DND-41 (cell line): ENCODE data around the gene CYP3A7.

Experiments used
- ATAC-seq: fragments of 200-7000 bp; cut with Tn5 transposase; 3 replicates; pipeline ENCODE4 v1.9.1; 2021; ENCODE audit warnings: low read depth; ENCODE audit not compliant: insufficient read depth
- DNase-seq: peaks from one replicate; pipeline ENCODE4 v3.0.0-alpha.2; 2020
- H2AFZ ChIP-seq: 2 replicates; pipeline ENCODE4 v1.6.0; 2012; ENCODE audit warnings: low read depth, low read length
- H3K27ac ChIP-seq: 2 replicates; pipeline ENCODE4 v1.5.1; 2012; ENCODE audit warnings: low read length, inconsistent platforms
- H3K27me3 ChIP-seq: fragments of 200-600 bp; sonication (generic); 2 replicates; pipeline ENCODE4 v1.6.0; 2012; ENCODE audit warnings: low read length, mild to moderate bottlenecking, inconsistent platforms; ENCODE audit not compliant: insufficient read depth, poor library complexity
- H3K36me3 ChIP-seq: 2 replicates; pipeline ENCODE4 v1.5.1; 2012; ENCODE audit warnings: low read length, inconsistent platforms; ENCODE audit not compliant: insufficient read depth
- H3K4me1 ChIP-seq: 2 replicates; pipeline ENCODE4 v1.5.1; 2012; ENCODE audit warnings: mild to moderate bottlenecking, low read length; ENCODE audit not compliant: insufficient read depth
- H3K4me2 ChIP-seq: 2 replicates; pipeline ENCODE4 v1.6.0; 2012; ENCODE audit warnings: mild to moderate bottlenecking, moderate library complexity, low read length, inconsistent platforms; ENCODE audit not compliant: insufficient read depth
- H3K4me3 ChIP-seq, 2 experiments: fragments of 200-600 bp in 1 of 2; shearing (Covaris generic) in 1 of 2; 2 replicates each; pipeline ENCODE4 v1.5.1; 2012 to 2016; ENCODE audit warnings: inconsistent platforms in 2 of 2, low read length in 2 of 2, mild to moderate bottlenecking in 2 of 2, low read depth in 1 of 2, moderate library complexity in 1 of 2
- H3K79me2 ChIP-seq: 2 replicates; pipeline ENCODE4 v1.6.0; 2012; ENCODE audit warnings: low read length, inconsistent platforms; ENCODE audit not compliant: insufficient read depth
- H3K9ac ChIP-seq: 2 replicates; pipeline ENCODE4 v1.6.0; 2012; ENCODE audit warnings: low read depth, mild to moderate bottlenecking, inconsistent platforms, low read length, moderate library complexity
- H3K9me3 ChIP-seq: 2 replicates; pipeline ENCODE4 v1.5.1; 2012; ENCODE audit warnings: low read length, moderate library complexity, mild to moderate bottlenecking, inconsistent platforms; ENCODE audit not compliant: insufficient read depth, severe bottlenecking
- H4K20me1 ChIP-seq: 2 replicates; pipeline ENCODE4 v1.6.0; 2012; ENCODE audit warnings: low read length; ENCODE audit not compliant: insufficient read depth
- CTCF ChIP-seq: IDR thresholded peaks from 2 replicates; pipeline ENCODE4 v1.5.1; 2012; ENCODE audit warnings: borderline replicate concordance, low read length, moderate library complexity, mild to moderate bottlenecking; ENCODE audit not compliant: poor library complexity, severe bottlenecking; ENCODE audit errors: extremely low read depth
- EZH2 ChIP-seq: IDR thresholded peaks from 3 replicates; pipeline ENCODE4 v1.6.1; 2012; ENCODE audit warnings: borderline replicate concordance, low read depth, mild to moderate bottlenecking, moderate library complexity, low read length, inconsistent platforms; ENCODE audit not compliant: severe bottlenecking

Gene CYP3A7

GRCh38 chr7:99734987-99735386 lies at the start of gene CYP3A7:
CYP3A7 (minus strand) TSS chr7:99735196; CDS start chr7:99735093, 103 bp downstream.
- H3K4me2 ChIP-seq: no peak within 1 kb of the TSS
- ATAC-seq: no peak

GRCh38 chr7:99784007-99784406 lies 49.0 kb upstream of the CYP3A7 start, which contains the start of gene CYP3A4:
CYP3A4 (minus strand) TSS chr7:99784184; CDS start chr7:99784081, 103 bp downstream.
- ATAC-seq: no peak
- H3K4me2 ChIP-seq: no peak within 1 kb of the TSS
- no peak for DNase-seq
- H3K79me2 ChIP-seq: no peaks in the 10 kb centered on the region
- no peak for TF ChIP-seq CTCF
- H3K36me3 ChIP-seq: no peaks in the 10 kb centered on the region
- no peak within 1 kb of the TSS for H3K9ac ChIP-seq
- no peak within 1 kb of the TSS for H3K27ac ChIP-seq
- H3K9me3 ChIP-seq: no peaks in the 10 kb centered on the region
- no peak within 1 kb of the TSS for H3K4me3 ChIP-seq
- H4K20me1 ChIP-seq: no peaks in the 10 kb centered on the region
- peaks cover 10% of the 10 kb centered on the region for H3K4me1 ChIP-seq
- no peak within 1 kb of the TSS for H2AFZ ChIP-seq
- H3K27me3 ChIP-seq: no peaks in the 10 kb centered on the region

More at GRCh38 chr7:99734987-99735386, at the start of gene CYP3A7:
- no peak for DNase-seq
- Histone ChIP-seq H3K9me3 (no peaks in the 10 kb centered on the region), H3K36me3 (no peaks in the 10 kb centered on the region), H3K79me2 (no peaks in the 10 kb centered on the region), H3K4me3 (no peak within 1 kb of the TSS), H2AFZ (no peak within 1 kb of the TSS), H4K20me1 (no peaks in the 10 kb centered on the region), H3K27ac (no peak within 1 kb of the TSS), H3K9ac (no peak within 1 kb of the TSS), H3K4me1 (peaks cover 13% of the 10 kb centered on the region), H3K27me3 (no peaks in the 10 kb centered on the region)
- TF ChIP-seq CTCF (no peak), EZH2 (no peak)

- Histone ChIP-seq H3K4me1 (peaks cover 10% of the 10 kb centered on the region), H3K79me2 (no peaks in the 10 kb centered on the region), H3K4me3 (no peak overlapping the region), H4K20me1 (no peaks in the 10 kb centered on the region), H3K9ac (no peak overlapping the region), H3K27me3 (no peaks in the 10 kb centered on the region), H3K4me2 (no peak overlapping the region), H3K36me3 (no peaks in the 10 kb centered on the region), H2AFZ (no peak overlapping the region), H3K9me3 (no peaks in the 10 kb centered on the region), H3K27ac (no peak overlapping the region)
- ATAC-seq (no peak), DNase-seq (no peak)
- no peak for TF ChIP-seq EZH2
- TF ChIP-seq CTCF: no peak
Measured at GRCh38 chr7:99782012-99782953, 47.3 kb upstream of the CYP3A7 start.
